HL-60 (cell line): ENCODE results near the gene XBP1.
A peak's percentile ranks its signal among the peaks of the same experiment; 100 is the strongest.

Experiments used
- DNase-seq, 2 experiments: peaks; one replicate each; pipeline ENCODE4 v3.0.0-alpha.2; 2010 to 2020; ENCODE audit warnings: low read depth in 1 of 2, low spot score in 1 of 2
- H3K27ac ChIP-seq: fragments of 250-450 bp; sonication (Bioruptor Pico); replicated peaks from 2 replicates; pipeline ENCODE4 v1.5.1; 2020; ENCODE audit warnings: mild to moderate bottlenecking, moderate library complexity
- H3K27me3 ChIP-seq: fragments of 250-450 bp; sonication (Bioruptor Pico); 2 replicates; pipeline ENCODE4 v1.5.1; 2021; ENCODE audit warnings: mild to moderate bottlenecking, moderate library complexity; ENCODE audit not compliant: insufficient read depth, poor library complexity, severe bottlenecking
- H3K4me3 ChIP-seq: replicated peaks from 2 replicates; pipeline ENCODE4 v1.5.1; 2011; ENCODE audit warnings: mild to moderate bottlenecking, control low read depth, low read length; ENCODE audit not compliant: insufficient read depth
- CTCF ChIP-seq: IDR thresholded peaks from one replicate; pipeline ENCODE4 v1.5.1; 2011; ENCODE audit warnings: low read length, control low read depth, inconsistent platforms; ENCODE audit not compliant: insufficient read depth
- GABPA ChIP-seq: IDR thresholded peaks from 2 replicates; pipeline ENCODE4 v1.6.1; 2012; ENCODE audit warnings: low read depth
- POLR2AphosphoS5 ChIP-seq: IDR thresholded peaks from 2 replicates; pipeline ENCODE4 v1.6.1; 2012; ENCODE audit warnings: low read depth
- REST ChIP-seq: IDR thresholded peaks from 2 replicates; pipeline ENCODE4 v1.6.1; 2012; ENCODE audit warnings: low read depth; ENCODE audit not compliant: insufficient replicate concordance
- SPI1 ChIP-seq: IDR thresholded peaks from 2 replicates; pipeline ENCODE4 v1.6.1; 2012; ENCODE audit warnings: low read depth, mild to moderate bottlenecking, borderline replicate concordance

Gene XBP1

GRCh38 chr22:28841111-28841510 lies 40.7 kb upstream of the XBP1 start:
- no peak overlapping the region for H3K4me3 ChIP-seq
- DNase-seq: peak; percentile 59 to 63
- no peak for TF ChIP-seq GABPA
- TF ChIP-seq SPI1: no peak
- peak; percentile 4 for TF ChIP-seq CTCF

DNA sequence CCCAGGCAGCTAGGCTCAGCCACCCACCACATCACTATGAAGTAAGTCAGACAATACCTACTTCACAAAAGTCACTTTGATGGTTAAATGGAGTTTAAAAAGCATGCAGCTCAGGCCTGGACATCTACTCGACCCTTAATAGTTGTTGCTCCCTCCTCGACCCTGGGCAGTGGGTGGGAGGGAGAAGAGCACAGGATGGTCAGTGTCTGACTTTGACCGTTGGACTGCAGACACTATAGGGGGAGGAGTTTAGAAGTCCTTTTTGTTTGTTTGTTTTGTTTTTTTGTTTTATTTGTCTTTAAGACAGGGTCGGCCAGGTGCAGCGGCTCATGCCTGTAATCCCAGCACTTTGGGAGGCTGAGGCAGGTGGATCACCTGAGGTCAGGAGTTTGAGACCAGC lies 38.6 kb upstream of the XBP1 start:
- DNase-seq: no peak
- no peak for TF ChIP-seq CTCF
- TF ChIP-seq REST: no peak
- no peak for TF ChIP-seq POLR2AphosphoS5
- TF ChIP-seq SPI1: no peak
- TF ChIP-seq GABPA: no peak

More at GRCh38 chr22:28841111-28841510, 40.7 kb upstream of the XBP1 start:
- Histone ChIP-seq H3K27ac (no peak overlapping the region), H3K27me3 (no peaks in the 10 kb centered on the region)

GRCh38 chr22:28837640-28838039 lies 37.3 kb upstream of the XBP1 start:
- DNase-seq: no peak
- no peak overlapping the region for H3K27ac ChIP-seq
- no peak overlapping the region for H3K4me3 ChIP-seq
- TF ChIP-seq POLR2AphosphoS5: no peak
- no peak for TF ChIP-seq CTCF
- TF ChIP-seq SPI1: no peak
- no peak for TF ChIP-seq REST
- no peak for TF ChIP-seq GABPA
- H3K27me3 ChIP-seq: no peaks in the 10 kb centered on the region

More for the DNA sequence above, 38.6 kb upstream of the XBP1 start:
- no peak overlapping the region for H3K27ac ChIP-seq
- no peak overlapping the region for H3K4me3 ChIP-seq
- H3K27me3 ChIP-seq: no peaks in the 10 kb centered on the region

- no peak for DNase-seq
- TF ChIP-seq REST: no peak
- TF ChIP-seq SPI1: no peak
- TF ChIP-seq GABPA: no peak
- TF ChIP-seq CTCF: no peak
- TF ChIP-seq POLR2AphosphoS5: no peak
- Histone ChIP-seq H3K27me3 (no peaks in the 10 kb centered on the region), H3K4me3 (no peak overlapping the region), H3K27ac (no peak overlapping the region)
These were observed 35.3 kb upstream of the XBP1 start for GRCh38 chr22:28835630-28836189.
